Mesodermal cell (in vitro differentiated cells): ENCODE measurements around the gene SPARC.
"Not testable (repeated sequence)": the region's sequence is repeated elsewhere in the genome, so short reads cannot be mapped to it uniquely, and the experiment has no call there.

ENCODE experiments used
- H3K27ac ChIP-seq: 2 replicates; pipeline ENCODE4 v1.7.0; 2013; ENCODE audit warnings: mild to moderate bottlenecking, low read depth, low read length, moderate library complexity; ENCODE audit not compliant: severe bottlenecking
- H3K36me3 ChIP-seq: 2 replicates; pipeline ENCODE4 v1.7.1; 2013; ENCODE audit warnings: mild to moderate bottlenecking, low read length, moderate library complexity; ENCODE audit not compliant: control insufficient read depth, insufficient read depth
- H3K4me1 ChIP-seq: one replicate; pipeline ENCODE4 v1.7.1; 2013; ENCODE audit warnings: mild to moderate bottlenecking, low read length; ENCODE audit not compliant: insufficient read depth, control insufficient read depth, poor library complexity, severe bottlenecking
- H3K4me3 ChIP-seq: 2 replicates; pipeline ENCODE4 v1.7.0; 2013; ENCODE audit warnings: low read length, control low read depth, mild to moderate bottlenecking; ENCODE audit not compliant: insufficient read depth, poor library complexity, severe bottlenecking; ENCODE audit errors: extremely low read depth
- H3K9me3 ChIP-seq: 2 replicates; pipeline ENCODE4 v1.7.1; 2013; ENCODE audit warnings: mild to moderate bottlenecking, low read length, moderate library complexity; ENCODE audit not compliant: control insufficient read depth
- WGBS, 2 experiments: methylation state at CpG; one replicate each; pipeline ENCODE4 v1.1.5; 2013; ENCODE audit warnings: missing lambda C conversion rate in 2 of 2; ENCODE audit not compliant: insufficient coverage in 2 of 2; 5-methylcytosine and 5-hydroxymethylcytosine counted together

The SPARC gene

DNA sequence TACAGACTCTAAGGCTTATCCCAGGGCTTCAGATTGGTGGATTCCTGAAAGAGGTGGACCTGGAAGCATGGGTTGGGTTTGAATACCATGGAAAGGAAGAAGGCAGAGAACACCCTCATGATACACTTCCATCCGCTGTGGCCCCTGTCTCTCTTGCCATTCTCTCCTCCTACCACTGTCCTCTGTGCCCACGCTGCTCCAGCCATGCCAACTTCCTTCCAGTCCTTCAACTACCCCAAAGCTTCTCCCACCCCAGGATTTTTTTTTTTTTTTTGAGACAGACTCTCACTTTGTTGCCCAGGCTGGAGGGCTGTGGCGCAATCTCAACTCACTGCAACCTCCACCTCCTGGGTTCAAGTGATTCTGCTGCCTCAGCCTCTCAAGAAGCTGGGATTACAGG, 1.7 kb upstream of the SPARC start:
- 100% methylated on average over 2 to 3 of the region's 3 CpGs for WGBS, 2 experiments
- no peaks in the 10 kb centered on the region for H3K9me3 ChIP-seq
- H3K4me1 ChIP-seq, result peaks cover 18% of the 10 kb centered on the region
- no peak overlapping the region for H3K27ac ChIP-seq
- H3K36me3 ChIP-seq, result peaks cover 8% of the 10 kb centered on the region
- H3K4me3 ChIP-seq, result no peak overlapping the region

- Histone ChIP-seq H3K4me1 (peaks cover 39% of the 10 kb centered on the region), H3K36me3 (peaks cover 31% of the 10 kb centered on the region), H3K4me3 (peak overlapping the region; percentile 91), H3K27ac (peak overlapping the region; percentile 91), H3K9me3 (no peaks in the 10 kb centered on the region)
- 0 to 5% methylated on average over 4 to 5 of the region's 10 CpGs for WGBS, 2 experiments
Observed at GRCh38 chr5:151685749-151686673, 704 bp downstream of the SPARC start.

DNA sequence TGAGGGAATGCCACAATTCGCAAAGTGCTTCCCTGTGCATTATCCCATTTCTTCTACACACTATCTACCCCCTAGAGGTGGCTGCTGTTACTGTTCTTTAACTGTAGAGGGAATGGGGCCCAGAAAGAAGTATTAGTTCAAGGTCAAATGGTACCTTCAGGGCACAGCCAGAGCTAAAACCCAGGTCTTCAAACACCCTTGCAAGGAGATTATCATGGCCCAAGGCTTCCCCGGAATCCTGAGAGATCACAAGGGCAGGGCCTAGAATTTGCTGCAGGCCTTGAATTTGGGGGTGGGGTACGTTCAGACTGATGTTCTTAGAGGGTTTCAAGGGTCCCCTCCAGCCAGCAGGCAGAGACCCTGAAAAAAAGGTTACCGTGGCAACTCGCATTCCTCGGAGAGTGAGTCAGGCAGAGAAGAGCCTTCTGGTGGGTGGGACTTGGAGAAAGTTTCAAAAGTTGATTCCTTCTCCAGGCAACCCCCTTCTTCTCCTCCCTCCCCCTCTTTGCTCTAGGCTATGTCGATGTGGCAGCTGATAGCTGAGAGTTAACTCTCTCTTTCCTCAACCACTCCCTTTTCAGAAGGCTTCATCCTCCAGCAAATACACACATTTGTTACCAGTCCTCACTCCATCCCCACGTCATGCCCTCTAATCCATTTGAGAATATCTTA, 1.9 kb downstream of the SPARC start:
- Histone ChIP-seq H3K9me3 (no peaks in the 10 kb centered on the region), H3K36me3 (peaks cover 43% of the 10 kb centered on the region), H3K4me3 (peak overlapping the region; percentile 91), H3K27ac (peak overlapping the region; percentile 91), H3K4me1 (peaks cover 47% of the 10 kb centered on the region)
- WGBS, 2 experiments, result 0% methylated on average over 1 to 2 of the region's 8 CpGs

DNA sequence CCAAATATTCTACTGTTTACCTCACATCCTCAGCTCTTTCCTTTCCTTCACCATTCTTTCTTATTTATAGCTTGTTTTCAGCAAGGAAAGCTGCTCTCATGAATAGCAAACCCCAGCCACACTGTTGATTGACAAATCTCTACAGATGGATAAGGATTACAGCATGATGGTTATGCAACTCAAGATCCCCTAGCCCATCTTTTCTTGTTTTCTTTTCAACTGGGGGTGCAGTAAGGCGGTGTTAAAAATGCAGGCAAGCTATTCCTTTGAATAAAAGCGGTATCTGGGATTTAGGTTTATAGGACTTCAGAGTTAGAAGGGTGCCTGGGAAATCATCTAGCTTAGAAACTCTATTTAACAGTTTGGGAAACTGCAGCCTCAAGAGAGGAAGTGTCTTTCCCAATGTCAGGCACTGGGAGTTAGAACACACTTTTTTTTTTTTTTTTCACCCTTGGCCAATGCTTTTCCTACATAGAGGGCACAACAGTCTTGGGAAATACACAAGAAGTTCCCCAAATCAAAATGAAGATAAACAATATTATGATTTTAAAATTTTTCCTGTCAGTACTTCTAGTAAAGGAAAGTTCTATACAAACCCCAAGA, 2.6 kb downstream of the SPARC start:
- WGBS, 2 experiments, result 100% methylated on average over 2 of the region's 2 CpGs; no CpG with 5 or more reads in 1 of the 2 experiments
- peaks cover 55% of the 10 kb centered on the region for H3K4me1 ChIP-seq
- peaks cover 50% of the 10 kb centered on the region for H3K36me3 ChIP-seq
- H3K9me3 ChIP-seq, result no peaks in the 10 kb centered on the region
- peak overlapping the region; percentile 91 for H3K27ac ChIP-seq
- peak overlapping the region; percentile 91 for H3K4me3 ChIP-seq

DNA sequence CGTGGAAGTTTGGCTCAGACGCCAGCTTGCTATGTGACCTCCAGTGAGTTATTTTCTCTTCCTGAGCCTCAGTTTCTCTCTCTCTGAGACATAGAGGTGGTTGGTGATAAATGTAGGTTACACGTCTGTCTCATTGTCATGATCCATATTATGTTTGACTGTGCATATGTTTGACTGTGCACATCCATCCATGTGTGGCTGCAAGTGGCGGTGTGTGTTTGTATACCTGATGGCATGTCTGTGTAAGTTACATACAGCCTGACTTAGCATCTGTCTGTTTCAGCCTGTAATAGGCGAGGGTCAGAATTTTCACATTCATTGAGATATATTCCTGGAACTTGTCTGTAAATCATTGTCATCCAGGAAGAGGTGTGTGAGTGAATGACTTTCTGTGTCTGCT, 3.3 kb downstream of the SPARC start:
- Histone ChIP-seq H3K27ac (no peak overlapping the region), H3K9me3 (no peaks in the 10 kb centered on the region), H3K36me3 (peaks cover 55% of the 10 kb centered on the region), H3K4me3 (no peak overlapping the region), H3K4me1 (peaks cover 61% of the 10 kb centered on the region)
- 94 to 100% methylated on average over 3 of the region's 5 CpGs for WGBS, 2 experiments

- no peaks in the 10 kb centered on the region for H3K9me3 ChIP-seq
- 65 to 80% methylated on average over 4 to 5 of the region's 5 CpGs for WGBS, 2 experiments
- H3K27ac ChIP-seq, result peak overlapping the region; percentile 41
- peaks cover 67% of the 10 kb centered on the region for H3K4me1 ChIP-seq
- H3K36me3 ChIP-seq, result peaks cover 58% of the 10 kb centered on the region
- no peak overlapping the region for H3K4me3 ChIP-seq
Observed at GRCh38 chr5:151682751-151683331, 3.9 kb downstream of the SPARC start.

GRCh38 chr5:151682240-151682639, 4.5 kb downstream of the SPARC start:
- Histone ChIP-seq H3K4me1 (peaks cover 69% of the 10 kb centered on the region), H3K36me3 (peaks cover 64% of the 10 kb centered on the region), H3K9me3 (no peaks in the 10 kb centered on the region), H3K4me3 (no peak overlapping the region), H3K27ac (peak overlapping the region; percentile 41)
- WGBS, 2 experiments, result 83 to 85% methylated on average over 5 to 6 of the region's 6 CpGs

GRCh38 chr5:151680944-151681427, 5.7 kb downstream of the SPARC start:
- Histone ChIP-seq H3K36me3 (peaks cover 73% of the 10 kb centered on the region), H3K4me1 (peaks cover 77% of the 10 kb centered on the region), H3K9me3 (no peaks in the 10 kb centered on the region), H3K4me3 (no peak overlapping the region), H3K27ac (peak overlapping the region; percentile 77)
- WGBS, 2 experiments, result 78 to 85% methylated on average over 3 to 4 of the region's 5 CpGs

GRCh38 chr5:151680156-151680505, 6.6 kb downstream of the SPARC start:
- H3K27ac ChIP-seq, result peak overlapping the region; percentile 41
- peaks cover 82% of the 10 kb centered on the region for H3K36me3 ChIP-seq
- H3K4me1 ChIP-seq, result peaks cover 86% of the 10 kb centered on the region
- WGBS, 2 experiments, result 93% methylated on average over 3 of the region's 7 CpGs; no CpG with 5 or more reads in 1 of the 2 experiments
- not testable (repeated sequence) for H3K9me3 ChIP-seq, H3K4me3 ChIP-seq

GRCh38 chr5:151679421-151680155, 7.1 kb downstream of the SPARC start:
- Histone ChIP-seq H3K9me3 (no peaks in the 10 kb centered on the region), H3K4me3 (no peak overlapping the region), H3K27ac (peak overlapping the region; percentile 41), H3K4me1 (peaks cover 91% of the 10 kb centered on the region), H3K36me3 (peaks cover 87% of the 10 kb centered on the region)
- 99% methylated on average over 5 to 6 of the region's 8 CpGs for WGBS, 2 experiments
